Measurements from ENCODE around the gene NEK10.

Gene NEK10

GRCh38 chr3:27165321-27165721 lies 203.9 kb downstream of the NEK10 start:
- no peak for DNase-seq

- DNase-seq: no peak
Measured at GRCh38 chr3:27160779-27161287, 208.3 kb downstream of the NEK10 start.

DNA sequence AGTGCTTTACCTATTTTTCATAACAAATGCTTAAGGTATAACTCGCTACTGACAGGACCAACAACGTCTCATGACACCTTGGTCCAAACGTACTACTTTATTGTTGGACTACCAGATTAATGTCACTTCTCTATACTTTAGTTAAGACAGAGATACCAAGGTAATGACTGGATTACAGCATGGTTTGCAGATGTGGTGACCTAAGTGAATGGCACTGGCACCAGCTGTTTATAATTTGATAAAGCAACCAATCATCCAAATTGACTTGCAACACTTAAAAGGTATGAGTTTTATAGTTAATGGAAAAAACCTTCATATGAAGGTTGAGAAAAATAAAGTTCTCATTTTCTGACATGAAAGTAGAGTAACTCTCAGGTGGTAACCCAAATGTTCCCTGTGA lies 209.0 kb downstream of the NEK10 start:
- DNase-seq: no peak

DNA sequence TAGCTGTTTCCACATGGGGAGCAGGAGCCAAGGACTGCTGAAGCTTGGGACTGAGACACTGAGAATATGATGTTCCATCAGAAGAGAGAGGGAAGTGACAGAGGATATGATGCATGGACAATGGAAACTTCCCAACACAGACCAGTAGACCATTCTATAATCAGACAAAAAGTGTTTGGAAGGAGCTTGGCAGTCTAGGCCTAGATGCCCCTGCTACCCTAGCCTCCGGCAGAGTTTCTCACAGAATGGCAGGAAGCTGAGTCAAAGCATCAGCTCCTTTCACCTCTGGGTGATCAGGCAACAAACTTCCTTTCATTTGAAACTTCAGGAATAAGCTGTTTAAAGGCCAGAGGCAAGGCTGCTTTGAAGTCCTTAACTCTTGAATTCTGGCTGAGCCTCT lies 222.0 kb downstream of the NEK10 start:
- DNase-seq: no peak

DNA sequence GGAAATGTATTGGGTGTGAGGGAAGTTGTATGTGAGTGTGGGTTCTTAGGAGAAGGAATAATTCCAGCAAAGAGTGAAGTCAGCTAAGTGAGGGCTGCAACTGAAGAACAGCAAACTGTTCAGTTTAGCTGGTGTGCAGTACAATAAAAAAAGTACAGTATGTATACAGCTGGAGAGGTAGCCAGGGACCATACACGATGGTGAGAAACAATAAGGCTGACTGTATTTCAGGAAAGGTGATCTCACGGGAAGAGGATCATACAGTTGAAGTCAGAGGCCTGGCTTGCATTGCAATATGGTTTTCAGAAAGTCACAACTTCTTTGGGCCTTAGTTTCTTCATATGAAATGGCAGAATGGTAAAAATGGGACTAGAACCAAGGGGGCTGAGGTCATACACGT lies 222.4 kb downstream of the NEK10 start:
- DNase-seq: no peak

DNA sequence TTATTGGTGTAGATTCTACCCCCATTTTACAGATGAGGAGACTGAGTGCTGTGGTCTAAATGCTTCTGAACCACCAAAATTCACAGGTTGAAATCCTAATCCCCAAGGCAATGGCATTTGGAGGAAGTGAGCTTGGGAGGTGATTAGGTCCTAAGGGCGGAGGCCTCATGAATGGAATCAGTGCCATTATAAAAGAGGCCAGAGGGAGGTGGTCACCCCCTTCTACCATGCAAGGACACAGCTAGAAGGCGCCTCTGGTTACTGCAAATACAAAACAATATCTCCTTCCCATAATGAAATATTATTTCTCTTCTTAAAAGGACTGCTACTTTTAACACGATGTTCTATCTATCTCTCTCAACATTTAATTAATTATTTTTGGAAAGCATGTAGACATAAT lies 223.5 kb downstream of the NEK10 start:
- no peak for DNase-seq

DNA sequence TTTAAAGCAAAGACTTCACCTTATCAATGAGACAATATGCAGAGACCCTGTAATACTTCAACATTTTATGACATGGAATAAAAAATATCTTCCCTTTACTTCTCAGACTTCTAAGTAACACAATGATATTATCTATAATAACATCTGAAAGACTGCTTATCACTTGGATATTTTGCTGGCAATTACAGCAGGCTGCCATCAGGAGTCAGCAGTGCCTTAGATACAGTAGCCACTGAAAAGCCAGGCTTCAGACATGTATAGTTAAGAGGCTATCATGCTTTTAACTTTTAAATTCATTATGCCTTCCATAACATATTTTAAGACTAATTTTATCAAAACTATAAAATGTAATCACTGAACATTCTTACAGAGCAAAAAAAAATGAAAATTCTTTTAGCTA lies 227.5 kb downstream of the NEK10 start:
- no peak for DNase-seq

- no peak for DNase-seq
Measured at GRCh38 chr3:27138562-27138961, 230.6 kb downstream of the NEK10 start.

DNA sequence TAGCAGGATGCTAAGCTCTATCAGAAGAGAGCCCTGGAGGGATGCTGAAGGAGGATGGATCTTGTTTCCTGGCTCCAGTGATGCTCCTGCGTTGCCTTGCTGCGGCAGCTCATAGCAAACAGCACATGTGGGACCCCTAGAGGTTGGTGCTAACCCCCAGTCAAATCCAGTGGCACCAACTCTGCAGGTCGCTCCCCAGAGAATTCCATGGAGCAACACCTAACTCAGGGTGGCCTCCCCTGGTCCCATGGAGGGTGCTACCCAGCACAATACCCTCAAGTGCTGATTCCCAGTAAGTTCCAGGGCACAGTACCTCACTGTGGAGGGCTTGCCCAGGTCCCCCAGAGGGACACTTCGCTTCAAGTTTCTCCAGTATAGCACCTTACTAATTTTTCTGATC lies 231.2 kb downstream of the NEK10 start:
- DNase-seq: no peak

- DNase-seq: peak; percentile 71
Measured at GRCh38 chr3:27134171-27134796, 234.9 kb downstream of the NEK10 start.

DNA sequence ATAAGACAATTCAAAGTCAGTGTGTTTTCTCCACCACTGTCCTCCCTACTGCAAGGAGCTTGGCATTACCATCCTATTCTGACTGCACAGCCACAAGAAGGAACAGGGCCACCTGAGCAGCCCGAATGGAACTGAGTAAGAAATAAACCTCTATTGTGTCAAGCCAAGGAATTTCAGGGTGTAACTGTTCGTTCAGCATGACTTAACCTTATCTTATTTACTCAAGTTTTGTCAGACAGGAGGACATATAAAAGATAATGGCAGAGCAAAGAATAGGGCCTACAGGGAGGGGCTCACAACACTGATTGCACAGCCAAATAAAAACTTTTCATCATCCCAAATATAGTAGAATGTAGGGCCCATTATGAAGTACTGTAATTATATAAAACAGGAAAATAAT lies 236.1 kb downstream of the NEK10 start:
- no peak for DNase-seq

DNA sequence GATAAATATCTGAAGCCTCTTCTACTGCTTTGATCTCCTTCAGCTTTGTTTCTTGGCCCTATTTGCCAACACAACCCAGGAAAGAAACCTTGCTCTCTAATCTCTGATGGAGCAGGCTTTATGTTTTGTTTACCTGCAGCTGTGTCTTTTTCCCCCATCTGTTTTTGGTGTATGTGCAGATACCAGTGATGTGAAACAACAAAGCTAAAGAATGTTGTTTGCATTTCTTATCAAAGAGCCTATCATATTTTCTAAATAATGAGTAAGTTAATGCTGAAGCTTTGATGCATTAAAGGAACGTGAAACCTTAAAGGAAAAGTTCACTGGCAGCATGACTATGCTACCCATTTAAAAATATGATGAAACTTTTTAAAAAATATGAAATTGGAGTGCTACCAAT lies 238.4 kb downstream of the NEK10 start:
- no peak for DNase-seq

GRCh38 chr3:27127879-27128278 lies 241.3 kb downstream of the NEK10 start:
- DNase-seq: no peak

DNA sequence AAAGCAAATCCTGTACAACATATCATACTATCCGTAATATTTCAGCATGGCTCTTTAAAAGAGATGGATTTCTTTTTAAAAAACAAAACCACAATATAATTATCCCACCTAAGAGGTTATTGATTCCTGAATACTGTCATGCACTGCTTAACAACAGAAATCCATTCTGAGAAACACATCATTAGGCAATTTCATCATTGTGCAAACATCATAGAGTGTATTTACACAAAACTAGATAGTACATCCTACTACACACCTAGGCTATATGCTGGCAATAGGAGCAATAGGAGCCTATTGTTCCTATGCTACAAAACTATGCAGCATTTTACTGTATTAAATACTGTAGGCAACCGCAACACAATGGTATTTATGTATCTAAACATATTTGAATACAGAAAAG lies 242.0 kb downstream of the NEK10 start:
- DNase-seq: no peak

GRCh38 chr3:27125821-27126501 lies 243.2 kb downstream of the NEK10 start:
- DNase-seq: no peak

DNA sequence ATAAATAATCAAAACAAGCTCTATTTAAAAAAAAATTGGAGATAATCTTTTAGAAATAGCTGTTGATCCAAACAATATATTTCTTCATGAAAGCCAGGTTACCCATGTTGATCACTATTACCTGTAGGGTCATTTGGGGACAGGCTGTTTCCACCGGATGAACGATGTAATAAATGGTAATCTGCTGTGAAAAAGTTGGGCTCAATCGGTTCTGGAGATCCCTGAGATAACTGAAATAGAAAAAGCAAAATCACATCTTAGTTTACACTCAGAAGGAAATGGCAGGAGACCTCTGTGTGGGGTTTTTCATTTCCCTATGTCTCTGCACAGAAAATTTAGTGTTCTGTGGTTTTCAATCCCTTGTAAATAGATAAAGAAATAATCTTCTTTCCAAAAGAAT lies 249.5 kb downstream of the NEK10 start:
- no peak for DNase-seq

GRCh38 chr3:27115352-27115751 lies 253.8 kb downstream of the NEK10 start:
- DNase-seq: no peak

- DNase-seq: no peak
Measured at GRCh38 chr3:27114684-27115083, 254.5 kb downstream of the NEK10 start.

DNA sequence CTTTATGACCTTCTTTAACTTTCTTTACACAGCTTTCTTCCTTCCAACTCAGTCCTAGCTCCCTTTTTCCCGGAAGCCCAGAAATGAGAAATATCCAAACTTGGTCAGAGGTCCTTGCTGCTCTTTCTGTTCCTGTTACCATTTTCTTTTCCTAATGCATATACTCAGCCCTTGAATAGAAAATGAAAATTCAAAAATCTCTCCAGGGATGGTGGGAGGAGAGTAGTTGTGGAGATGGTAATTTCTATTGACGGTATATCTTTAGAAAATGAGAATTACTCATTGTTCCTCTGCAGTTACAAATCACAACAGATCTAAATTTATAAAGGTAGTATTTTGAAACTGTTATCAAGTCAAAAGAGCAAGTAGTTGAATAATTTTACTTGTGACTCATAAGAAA lies 255.1 kb downstream of the NEK10 start:
- DNase-seq: no peak

DNA sequence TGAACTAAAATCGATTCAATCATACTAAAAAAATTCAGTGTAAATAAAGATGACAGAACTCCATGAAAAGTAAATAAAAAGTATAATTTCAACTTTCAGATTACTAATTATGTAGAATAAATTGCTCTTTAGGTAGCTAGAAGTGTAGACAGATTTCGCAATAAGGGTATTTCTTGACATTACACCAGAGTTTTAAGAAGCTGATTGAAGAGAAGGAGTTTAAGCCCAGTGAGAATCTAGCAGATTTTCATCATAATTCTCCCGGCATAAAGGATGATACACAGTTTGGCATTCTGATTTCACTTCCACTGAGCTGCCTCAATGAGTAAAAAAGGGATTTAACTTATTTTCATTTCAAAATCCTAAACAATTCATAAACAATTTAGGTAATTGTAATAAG lies 259.2 kb downstream of the NEK10 start:
- DNase-seq: no peak

DNA sequence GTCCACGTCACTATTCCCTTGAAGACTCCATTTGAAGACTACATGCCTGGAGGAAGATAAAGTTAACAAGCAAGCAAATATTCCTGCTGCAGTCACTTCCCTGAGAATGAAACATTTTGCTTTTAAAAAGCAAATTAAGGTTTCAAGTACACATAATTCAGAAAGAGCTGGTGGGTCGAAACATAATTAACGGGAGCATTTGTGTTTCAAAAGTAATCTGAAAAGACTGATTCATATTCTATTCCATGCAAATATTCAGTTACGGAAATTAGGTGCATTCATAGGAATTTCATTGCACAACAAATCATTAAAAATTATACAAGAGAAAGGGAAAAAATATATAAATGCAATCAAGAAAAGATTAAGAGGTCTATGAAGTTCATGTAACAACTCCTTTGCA lies 260.9 kb downstream of the NEK10 start:
- no peak for DNase-seq

GRCh38 chr3:27105904-27106303 lies 263.3 kb downstream of the NEK10 start:
- DNase-seq: no peak

DNA sequence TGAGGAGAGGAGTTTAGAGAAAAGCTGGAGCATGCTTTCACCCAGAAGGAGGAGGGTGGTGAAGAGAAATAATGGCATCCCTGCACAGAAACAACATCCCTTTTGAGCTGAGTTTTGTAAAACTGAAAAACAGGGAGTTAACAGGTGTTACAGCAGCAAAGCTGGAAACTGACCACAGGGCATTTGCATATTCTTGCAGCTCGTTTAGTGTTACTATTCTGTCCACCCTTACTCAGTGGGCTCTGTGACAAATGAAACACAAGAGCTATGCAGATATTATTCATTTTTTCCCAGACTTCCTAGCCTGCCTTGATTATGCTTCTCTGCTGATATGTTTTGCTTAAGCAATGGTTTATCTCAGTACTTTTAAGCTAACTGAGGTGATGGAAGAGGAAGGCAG lies 272.0 kb downstream of the NEK10 start:
- no peak for DNase-seq

DNA sequence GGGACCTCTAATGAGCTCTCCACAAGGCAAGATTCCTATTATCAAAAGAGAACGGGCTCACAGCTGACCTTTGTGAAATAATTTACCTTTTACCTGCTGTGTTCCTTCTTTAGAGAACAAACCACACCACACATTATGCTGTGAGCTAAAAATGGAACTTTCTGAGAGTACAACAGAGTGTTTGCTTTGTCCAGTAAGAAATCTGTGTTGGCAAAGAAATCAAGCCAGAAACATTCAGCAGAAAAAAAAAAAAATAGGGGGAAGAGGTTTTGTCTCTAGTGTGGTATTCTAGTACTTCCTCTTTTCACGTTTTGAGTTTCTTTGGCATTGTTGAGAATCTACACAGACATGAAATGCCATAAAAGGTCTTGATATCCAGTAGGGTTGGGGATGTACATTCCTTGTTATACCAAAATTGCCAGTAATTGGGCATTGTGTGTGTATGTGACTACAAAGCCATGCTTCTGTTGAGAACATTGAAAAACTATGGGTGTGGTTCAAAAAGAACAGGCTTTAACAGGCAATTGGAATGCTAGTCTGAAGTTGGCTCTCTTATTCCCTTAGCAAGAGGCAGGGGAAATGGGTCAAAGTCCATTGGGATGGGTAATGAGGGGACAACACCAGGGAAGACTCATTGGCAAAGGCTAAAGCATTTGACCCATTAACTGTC lies 273.5 kb downstream of the NEK10 start:
- no peak for DNase-seq
